GM04504 (cell line): ENCODE measurements around the gene ZNF175.
A peak's percentile ranks its signal among the peaks of the same experiment; 100 is the strongest.

ENCODE experiments used
- DNase-seq: peaks from one replicate; pipeline ENCODE4 v3.0.0-alpha.2; 2012; ENCODE audit warnings: low read depth

ZNF175 gene

DNA sequence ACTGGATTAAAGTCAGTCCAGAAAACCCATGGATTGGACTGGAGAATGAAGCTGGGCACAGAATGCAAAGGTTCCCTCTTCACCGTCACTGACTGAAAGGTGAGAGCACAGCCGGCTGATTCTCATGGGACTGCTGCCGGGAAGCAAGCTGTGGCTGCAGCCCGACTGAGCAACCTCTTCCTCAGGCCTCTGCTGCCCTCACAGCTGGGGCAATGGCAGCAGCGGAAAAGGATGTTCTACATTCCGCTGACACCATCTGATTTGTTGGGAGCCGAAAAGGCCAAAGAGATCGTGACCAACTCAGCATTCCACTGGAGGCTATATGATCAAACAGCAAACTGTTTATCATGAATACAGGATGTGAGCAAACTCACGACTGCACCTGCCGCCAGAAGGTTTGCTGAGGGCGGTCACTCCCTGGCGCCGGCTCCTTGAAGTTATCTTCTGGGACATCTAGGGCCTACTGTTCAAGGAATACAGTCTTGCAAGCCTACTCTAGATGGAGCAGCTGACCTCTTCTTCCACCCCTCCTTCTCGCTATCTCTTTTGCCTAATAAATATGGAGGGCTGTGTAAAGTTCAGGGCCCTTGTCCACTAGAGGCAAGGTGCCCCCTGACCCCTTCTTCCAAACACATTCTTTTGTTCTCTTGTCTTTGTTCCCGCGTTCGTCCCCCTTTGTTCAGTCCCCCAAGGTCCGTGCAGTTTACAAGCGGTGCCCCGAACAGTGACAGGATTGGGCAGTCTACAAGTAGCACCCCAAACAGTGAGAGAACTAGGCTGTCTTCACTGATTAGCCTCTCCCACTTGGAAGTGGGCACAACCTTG, 20.0 kb upstream of the ZNF175 start:
- no peak for DNase-seq

DNA sequence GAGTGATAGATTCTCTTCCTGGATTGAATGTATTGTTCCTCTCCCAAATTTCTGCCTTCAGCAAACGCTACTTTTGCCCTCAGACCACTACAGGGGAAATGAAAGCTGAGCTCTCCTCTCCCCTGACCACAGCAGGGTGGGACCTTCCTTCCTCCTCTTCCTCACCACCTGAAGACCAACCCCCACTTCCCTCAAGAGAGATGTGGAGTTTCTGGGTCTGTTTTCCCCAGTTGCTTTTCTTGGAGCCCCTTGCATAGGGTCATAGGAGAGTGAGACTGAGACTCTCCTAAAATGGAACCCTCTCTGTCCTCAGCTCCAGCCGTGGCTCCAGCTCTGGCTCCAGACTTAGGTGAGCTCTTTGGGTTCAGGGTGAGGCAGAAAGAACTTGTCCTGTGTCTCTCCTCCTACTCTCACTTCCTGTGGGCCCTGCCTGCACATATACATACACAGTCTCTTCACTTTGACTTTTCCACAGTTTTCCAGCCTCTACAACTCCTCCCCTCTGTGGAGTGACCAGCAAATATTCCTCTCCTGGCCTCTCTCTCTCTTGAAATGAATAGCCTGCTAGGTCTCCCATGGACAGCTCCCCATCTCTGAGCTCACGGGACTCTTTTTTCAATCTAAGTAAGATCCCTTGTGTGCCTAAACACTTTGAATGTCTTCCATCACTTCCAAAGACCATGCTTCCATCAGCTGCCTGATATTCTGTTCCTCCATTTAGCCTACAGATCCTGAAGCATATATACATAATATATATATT, 19.2 kb upstream of the ZNF175 start:
- DNase-seq = no peak

DNA sequence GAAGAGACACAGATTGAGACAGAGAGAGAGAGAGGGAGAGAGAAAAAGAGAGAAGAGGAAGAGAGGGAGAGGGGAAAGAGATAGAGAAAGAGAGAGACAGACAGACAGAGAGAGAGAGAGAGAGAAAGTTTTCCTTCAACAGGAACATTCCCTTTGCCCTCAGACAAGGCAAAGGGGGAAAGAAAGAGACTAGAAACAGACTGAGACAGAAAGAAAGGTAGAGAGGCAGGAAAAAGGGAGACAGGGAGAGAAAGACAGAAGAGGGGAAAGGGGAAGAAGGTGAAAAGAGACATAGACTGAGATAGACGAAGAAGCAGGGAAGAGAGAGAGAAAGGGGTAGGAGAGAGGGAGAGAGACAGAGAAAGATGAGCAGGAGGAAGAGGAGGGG, 18.5 kb upstream of the ZNF175 start:
- no peak for DNase-seq

DNA sequence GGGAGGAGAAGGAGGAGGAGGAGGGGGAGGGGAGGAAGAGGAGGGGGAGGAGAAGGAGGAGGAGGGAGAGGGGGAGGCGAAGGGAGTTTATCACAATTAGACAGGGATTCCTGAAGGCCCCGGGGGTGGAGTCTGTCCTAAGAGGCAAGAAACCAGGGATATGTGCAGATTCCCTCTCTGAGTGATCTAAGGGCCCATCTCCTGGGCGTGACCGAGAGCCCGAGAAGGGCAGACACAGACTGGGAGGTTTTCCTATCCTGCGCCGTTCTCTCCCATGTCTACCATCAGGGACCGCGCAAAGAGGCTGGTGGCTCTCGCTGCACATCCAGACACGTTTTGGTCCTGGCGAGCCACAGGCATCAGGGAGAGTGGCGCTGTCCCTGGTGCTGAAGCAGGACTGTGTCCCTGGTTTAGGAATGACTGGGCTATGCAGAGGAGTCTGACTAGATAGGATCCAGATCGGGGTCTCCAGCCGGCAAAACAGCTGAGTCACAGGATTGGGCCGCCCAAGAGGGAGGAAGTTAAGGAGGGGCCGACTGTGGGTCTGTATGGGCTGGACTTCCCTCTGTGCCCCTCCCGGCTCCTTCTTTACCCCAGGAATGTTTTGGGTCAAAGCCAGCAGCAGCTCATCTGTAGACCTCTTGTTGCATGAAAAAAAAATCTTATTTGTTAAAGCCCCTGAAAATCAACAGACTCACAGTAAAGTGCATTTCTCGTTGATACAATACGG, 17.9 kb upstream of the ZNF175 start:
- DNase-seq = peak; percentile 26

DNA sequence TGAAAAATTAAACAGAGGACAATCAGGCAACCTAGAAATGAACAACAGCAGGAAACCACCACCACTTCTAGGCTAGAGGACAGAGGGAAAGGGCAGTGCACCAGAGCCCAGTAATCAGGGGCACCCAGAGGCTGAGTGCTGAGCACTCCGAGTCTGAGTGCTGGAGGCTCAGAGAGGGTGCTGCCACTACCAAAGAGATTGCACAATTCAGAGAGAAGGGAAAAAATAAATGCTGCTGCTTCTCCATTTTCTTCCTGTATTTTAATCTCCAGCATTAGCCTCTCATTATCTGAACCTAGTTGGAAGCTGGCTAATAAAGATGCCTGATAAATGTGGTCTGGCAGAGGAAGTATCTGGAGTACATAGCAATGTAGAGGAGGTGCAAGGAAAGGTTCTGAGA, 11.8 kb upstream of the ZNF175 start:
- DNase-seq = no peak

DNA sequence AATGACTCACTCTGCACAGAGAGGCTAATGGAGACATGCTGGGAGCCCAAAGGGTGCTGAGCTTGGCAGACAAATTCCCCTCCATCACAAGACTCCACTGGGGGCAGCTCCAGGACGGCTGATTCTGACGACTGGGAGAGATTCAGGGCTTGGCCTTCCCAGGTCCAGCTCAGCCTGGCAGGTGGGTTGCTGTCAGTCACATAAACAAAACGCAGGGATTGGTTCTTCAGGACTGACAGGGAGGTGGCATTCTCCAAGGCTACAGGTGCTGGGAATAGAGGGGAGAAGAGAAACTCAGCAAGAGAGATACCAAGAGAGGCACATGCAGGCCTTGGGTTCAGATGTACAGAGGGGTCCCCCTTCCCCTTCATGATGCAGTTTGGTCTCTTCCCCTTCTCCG, 10.7 kb upstream of the ZNF175 start:
- no peak for DNase-seq

DNA sequence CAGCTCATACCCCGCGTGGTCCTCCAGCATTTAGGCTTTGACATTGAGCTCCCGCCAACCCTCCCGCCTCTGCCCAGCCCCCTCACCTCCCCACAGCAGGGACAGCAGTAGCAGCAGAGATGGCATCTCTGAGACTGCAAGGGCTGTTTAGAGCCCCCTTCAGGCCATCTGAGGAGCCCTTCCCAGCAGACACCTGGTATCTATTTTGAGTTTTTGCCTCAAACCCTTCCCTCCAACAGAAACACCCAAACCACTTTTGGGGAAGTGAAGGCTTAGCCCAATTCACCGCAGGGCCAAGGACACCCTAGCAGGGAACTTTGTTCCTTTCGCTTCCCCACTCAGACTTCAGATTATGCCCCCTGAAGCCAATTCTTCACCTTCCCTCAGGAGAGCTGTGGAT, 6.3 kb upstream of the ZNF175 start:
- DNase-seq = no peak

DNA sequence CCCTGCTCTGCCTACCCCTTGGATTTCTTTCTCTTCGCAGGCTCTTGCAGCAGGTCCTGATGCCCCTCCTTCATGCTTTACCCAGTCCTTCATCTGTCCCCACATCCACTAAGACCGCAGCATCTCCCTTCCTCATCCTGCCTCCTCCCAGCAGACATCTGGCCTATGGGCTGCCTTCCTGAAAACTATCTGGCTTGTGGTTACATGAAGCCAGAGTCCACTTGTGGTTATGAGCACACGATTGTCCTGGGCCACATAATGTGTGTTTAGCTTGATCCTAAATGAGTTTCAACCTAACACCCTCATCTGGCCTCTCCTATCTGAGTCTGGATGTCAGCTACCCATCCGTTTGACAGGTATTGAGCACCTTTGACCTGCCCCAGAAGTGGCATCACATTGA, 5.5 kb upstream of the ZNF175 start:
- no peak for DNase-seq

DNA sequence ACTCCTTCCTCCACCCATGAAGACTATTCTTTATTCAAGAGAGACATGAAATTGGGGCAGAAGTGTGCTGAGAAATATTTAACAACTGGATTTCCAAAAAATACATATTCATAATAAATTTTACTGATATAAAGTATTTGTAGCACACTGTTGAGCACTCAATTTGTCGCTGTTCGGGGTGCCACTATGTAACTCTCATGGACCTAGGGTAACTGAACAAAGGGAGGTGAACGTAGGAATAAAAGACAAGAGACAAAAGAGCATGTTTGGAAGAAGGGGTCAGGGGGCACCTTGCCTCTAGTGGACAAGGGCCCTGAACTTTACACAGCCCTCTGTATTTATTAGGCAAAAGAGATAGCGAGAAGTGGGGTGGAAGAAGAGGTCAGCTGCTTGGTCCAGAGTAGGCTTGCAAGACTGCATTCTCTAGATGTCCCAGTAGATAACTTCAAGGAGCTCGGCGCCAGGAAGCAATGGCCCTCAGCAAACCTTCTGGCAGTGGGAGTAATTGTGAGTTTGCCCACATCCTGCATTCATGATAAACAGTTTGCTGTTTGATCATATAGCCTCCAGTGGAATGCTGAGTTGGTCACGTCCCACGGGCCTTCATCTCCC, 4.5 kb upstream of the ZNF175 start:
- no peak for DNase-seq

DNA sequence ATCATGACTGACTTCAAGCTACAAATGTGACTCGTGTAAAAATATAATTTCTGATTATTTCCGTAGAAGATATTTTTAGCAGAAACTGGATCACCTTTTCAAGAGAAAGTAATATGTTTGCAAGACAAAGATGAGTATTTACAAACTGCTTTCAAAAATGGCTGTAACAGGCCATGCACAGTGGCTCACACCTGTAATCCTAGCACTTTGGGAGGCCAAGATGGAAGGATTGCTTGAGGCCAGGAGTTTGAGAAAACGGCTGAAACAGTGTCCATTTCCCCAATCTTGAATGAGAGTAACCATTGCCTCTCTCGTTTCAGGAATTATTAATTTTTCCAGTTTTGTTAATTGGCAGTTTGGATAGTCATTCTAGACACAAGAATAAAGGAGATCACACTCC, 3.5 kb upstream of the ZNF175 start:
- no peak for DNase-seq

DNA sequence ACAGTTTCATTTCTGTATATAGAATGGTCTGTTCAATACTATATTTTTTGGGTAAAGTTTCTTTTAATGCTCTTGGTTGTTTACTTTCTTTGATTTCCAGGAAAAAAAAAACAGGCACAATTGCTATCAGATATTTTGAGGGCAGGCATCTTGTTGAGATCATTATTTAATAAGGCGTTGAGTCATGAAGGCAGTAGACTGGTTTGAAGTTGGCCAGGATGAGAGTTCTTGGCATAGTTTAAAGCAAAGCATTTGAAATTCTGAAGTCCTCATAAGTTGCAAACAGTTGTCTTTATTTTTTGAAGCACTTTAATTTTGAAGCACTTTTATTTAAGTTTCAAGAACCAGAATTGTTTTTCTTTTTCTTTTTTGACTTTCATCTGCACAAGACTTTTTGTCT, 2.6 kb upstream of the ZNF175 start:
- no peak for DNase-seq

DNA sequence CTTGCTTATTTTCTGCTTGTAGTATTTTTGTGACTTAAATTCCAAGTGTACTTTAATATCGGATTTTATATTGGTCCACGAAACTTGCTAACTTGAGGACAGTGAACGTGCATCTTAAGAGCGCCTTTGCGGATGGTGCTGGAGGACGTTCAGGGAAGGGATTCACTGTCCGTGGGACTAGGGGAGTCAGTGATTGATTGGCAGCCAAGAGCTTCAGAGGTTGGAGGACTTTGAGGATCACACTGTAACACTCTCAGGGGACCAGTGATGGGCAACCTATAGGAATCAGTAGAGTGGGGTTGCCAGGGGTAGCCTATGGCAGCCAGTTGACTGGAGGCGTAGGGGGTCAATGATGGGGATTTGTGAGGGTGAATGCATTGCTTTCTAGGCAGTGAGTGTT, 516 bp downstream of the ZNF175 start:
- DNase-seq = no peak

DNA sequence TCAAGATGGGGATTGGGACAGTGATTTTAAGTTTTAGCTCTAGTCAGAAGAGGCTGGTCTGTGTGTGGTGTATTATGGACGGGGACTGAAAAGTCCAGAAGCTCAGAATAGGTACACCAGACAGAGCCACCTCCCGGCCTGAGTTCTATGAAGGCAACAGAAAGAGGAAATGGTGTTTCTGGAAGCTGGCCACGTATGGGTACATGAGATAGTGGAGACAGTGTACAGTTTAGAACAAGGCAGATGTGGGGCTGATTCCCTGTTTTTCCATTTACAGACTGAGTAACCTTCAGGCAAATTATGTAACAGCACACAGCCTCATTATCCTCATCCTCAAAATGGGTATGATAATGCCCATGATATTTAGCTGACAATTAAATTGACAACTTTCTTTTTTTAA, 1.3 kb downstream of the ZNF175 start:
- no peak for DNase-seq

DNA sequence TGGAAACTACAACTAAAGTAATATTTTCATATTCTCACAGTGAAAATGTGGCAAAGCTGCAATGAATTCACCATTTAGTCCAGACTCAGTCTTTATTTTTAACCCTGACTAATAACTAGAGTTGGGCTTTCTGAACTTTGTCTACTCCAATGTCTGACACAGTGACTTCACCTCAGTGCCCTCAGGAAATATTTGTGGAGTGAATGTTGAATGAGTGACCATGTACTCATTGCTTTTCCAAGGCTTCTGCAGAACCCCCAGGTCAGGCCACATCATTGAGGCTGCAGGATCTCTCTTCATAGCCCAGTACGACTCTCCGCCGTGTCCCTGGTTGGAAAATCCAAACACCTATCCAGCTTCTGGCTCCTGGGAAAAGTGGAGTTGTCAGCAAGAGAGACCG, 1.8 kb downstream of the ZNF175 start:
- no peak for DNase-seq

DNA sequence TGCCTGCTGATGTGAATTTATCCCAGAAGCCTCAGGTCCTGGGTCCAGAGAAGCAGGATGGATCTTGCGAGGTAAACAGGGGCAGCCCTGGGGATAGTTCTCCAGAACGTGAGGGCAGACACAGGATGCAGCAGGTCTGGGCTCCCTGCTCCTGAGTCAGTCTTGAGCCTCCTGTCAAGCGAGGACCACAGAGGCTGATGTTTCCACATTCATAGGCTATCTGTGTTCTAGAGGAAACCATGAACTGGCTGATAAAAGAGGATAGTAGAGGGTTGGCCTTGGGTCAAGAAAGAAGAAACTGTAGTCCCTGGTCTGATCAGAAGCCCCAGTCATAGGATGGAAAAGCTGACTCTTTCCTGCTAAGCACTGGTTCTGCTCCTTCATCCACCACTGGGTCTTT, 2.2 kb downstream of the ZNF175 start:
- no peak for DNase-seq

DNA sequence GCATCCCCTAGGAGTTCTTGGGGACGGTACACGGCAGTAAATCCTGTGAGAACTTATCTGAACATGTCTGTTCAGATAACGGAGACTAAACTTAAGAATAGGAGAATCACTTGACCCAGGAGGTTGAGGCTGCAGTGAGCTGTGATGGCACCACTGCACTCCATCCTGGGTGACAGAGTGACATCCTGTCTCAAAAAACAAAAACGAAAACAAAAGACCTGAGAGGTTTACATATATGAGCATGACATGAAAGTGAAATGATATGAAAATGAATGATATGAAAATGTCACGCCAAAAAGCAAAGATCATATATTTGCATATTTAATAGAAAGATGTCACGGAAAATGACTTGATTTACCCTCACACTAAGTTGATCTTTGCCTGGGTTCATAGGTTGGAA, 5.8 kb downstream of the ZNF175 start:
- no peak for DNase-seq

DNA sequence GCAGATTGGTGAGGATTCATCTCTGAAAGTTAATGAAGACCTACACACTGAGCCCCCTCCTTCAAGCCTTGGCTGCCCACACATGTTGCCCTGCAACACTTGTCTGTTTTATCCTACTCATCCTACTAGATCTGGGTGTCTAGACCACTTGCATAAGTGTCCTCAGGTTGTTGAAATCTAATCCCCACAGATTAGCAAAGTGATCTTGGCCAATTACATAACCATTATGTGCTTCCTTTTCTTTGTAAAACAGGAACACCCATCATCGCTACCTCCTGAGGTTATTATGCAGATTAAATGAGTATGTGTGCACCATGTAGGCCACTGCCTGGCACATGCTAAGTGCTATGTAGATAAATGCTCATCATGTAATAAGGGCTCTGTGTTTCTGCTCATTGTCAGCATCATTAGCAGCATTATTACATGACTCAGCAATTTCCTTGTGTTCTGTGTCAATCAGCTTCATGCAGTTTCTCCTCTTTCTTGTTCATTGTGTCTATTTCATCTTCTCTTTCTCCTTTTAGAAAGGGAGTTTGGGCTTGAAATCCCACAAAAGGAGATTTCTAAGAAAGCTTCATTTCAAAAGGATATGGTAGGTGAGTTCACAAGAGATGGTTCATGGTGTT, 15.1 kb downstream of the ZNF175 start:
- DNase-seq = no peak

DNA sequence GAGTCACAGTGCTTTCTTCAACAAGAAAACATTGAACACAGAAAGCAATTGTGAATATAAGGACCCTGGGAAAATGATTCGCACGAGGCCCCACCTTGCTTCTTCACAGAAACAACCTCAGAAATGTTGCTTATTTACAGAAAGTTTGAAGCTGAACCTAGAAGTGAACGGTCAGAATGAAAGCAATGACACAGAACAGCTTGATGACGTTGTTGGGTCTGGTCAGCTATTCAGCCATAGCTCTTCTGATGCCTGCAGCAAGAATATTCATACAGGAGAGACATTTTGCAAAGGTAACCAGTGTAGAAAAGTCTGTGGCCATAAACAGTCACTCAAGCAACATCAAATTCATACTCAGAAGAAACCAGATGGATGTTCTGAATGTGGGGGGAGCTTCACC, 15.7 kb downstream of the ZNF175 start:
- no peak for DNase-seq

DNA sequence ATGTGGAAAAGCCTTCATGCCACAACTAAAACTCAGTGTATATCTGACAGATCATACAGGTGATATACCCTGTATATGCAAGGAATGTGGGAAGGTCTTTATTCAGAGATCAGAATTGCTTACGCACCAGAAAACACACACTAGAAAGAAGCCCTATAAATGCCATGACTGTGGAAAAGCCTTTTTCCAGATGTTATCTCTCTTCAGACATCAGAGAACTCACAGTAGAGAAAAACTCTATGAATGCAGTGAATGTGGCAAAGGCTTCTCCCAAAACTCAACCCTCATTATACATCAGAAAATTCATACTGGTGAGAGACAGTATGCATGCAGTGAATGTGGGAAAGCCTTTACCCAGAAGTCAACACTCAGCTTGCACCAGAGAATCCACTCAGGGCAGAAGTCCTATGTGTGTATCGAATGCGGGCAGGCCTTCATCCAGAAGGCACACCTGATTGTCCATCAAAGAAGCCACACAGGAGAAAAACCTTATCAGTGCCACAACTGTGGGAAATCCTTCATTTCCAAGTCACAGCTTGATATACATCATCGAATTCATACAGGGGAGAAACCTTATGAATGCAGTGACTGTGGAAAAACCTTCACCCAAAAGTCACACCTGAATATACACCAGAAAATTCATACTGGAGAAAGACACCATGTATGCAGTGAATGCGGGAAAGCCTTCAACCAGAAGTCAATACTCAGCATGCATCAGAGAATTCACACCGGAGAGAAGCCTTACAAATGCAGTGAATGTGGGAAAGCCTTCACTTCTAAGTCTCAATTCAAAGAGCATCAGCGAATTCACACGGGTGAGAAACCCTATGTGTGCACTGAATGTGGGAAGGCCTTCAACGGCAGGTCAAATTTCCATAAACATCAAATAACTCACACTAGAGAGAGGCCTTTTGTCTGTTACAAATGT, 16.4 kb downstream of the ZNF175 start:
- no peak for DNase-seq

DNA sequence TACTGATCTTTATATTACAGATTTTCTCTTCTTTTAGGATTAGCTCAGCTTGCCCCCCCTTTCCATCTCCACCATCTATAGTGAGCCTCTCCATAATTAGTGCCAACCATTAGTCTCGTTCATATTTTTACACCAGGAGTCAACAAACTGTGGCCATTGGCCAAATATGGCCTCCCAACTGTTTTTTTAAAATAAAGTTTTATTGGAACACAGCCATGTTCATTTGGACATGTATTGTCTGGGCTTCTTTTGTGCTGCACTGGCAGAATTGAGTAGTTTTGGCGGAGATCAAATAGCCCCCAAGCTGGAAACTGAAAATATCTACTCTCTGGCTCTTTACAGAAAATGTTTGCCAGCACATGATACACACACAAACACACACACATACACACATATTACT, 18.4 kb downstream of the ZNF175 start:
- DNase-seq = no peak

DNA sequence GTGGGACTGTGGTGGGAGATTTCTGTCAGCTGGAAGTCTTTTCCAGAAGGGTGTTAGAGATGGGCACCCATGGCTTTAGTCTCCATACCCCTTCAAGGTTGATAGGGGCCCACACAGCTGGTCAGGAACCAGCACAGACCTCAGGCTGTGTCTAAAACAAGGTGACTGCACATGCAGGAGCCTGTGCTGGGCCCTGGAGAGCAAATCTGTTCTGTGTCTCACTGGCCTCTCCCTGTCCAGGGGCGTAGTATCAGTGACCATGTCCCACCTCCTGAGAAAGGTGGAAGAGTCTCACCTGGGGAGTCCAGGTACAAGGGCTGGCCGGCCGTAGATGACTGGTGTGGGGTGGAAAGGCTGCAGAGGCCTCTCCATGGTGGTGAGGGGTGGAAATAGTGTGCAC, 19.4 kb downstream of the ZNF175 start:
- no peak for DNase-seq
